Measurements from ENCODE around the gene ARG2. TPM values are rescaled to one million over a fixed set of nuclear protein-coding genes. Genes with fewer than 3 reads are reported as not detected.

Gene ARG2
- total RNA-seq, 3 donors from 2014 or later, result 2.9 to 5.2 (median 4.4) TPM

- no peaks in the 10 kb centered on the region for H3K4me1 ChIP-seq
- H3K27me3 ChIP-seq, result no peaks in the 10 kb centered on the region
- no peak overlapping the region for H3K4me3 ChIP-seq
- no peaks in the 10 kb centered on the region for H3K9me3 ChIP-seq
- intact Hi-C loops (cut with DNase I; ENCODE audit: low total_unique reads), result no loop called here
- no peak for TF ChIP-seq POLR2AphosphoS5 (IDR thresholded peaks at IDR 0.05)
- TF ChIP-seq POLR2A (IDR thresholded peaks at IDR 0.05), result no peak
- no peak for TF ChIP-seq CTCF (IDR thresholded peaks at IDR 0.05)
- no peak overlapping the region for H3K27ac ChIP-seq
- H3K36me3 ChIP-seq, result no peaks in the 10 kb centered on the region
- DNase-seq (ENCODE audit: low spot score in 2 of 2), result no peak
Observed at GRCh38 chr14:67653651-67654280, 34.0 kb downstream of the ARG2 start.

GRCh38 chr14:67663633-67664032, 43.9 kb downstream of the ARG2 start:
- Histone ChIP-seq H3K27ac (no peak overlapping the region), H3K27me3 (no peaks in the 10 kb centered on the region), H3K9me3 (no peaks in the 10 kb centered on the region), H3K36me3 (no peaks in the 10 kb centered on the region), H3K4me3 (no peak overlapping the region), H3K4me1 (no peaks in the 10 kb centered on the region)
- no peak for TF ChIP-seq CTCF (IDR thresholded peaks at IDR 0.05)
- no peak for TF ChIP-seq POLR2AphosphoS5 (IDR thresholded peaks at IDR 0.05)
- TF ChIP-seq POLR2A (IDR thresholded peaks at IDR 0.05), result no peak
- intact Hi-C loops (cut with DNase I; ENCODE audit: low total_unique reads), result no loop called here
- no peak for DNase-seq (ENCODE audit: low spot score in 2 of 2)

- no peak overlapping the region for H3K4me3 ChIP-seq
- H3K36me3 ChIP-seq, result no peaks in the 10 kb centered on the region
- TF ChIP-seq POLR2A (IDR thresholded peaks at IDR 0.05), result no peak
- no peak for TF ChIP-seq POLR2AphosphoS5 (IDR thresholded peaks at IDR 0.05)
- TF ChIP-seq CTCF (IDR thresholded peaks at IDR 0.05), result no peak
- H3K4me1 ChIP-seq, result no peaks in the 10 kb centered on the region
- no peaks in the 10 kb centered on the region for H3K9me3 ChIP-seq
- no peak for DNase-seq (ENCODE audit: low spot score in 2 of 2)
- intact Hi-C loops (cut with DNase I; ENCODE audit: low total_unique reads), result no loop called here
- H3K27ac ChIP-seq, result no peak overlapping the region
- no peaks in the 10 kb centered on the region for H3K27me3 ChIP-seq
Observed at GRCh38 chr14:67665868-67666267, 46.1 kb downstream of the ARG2 start.

GRCh38 chr14:67666750-67667449, 47.2 kb downstream of the ARG2 start:
- H3K27ac ChIP-seq, result no peak overlapping the region
- no peaks in the 10 kb centered on the region for H3K36me3 ChIP-seq
- no peak overlapping the region for H3K4me3 ChIP-seq
- TF ChIP-seq POLR2AphosphoS5 (IDR thresholded peaks at IDR 0.05) (no peak), CTCF (IDR thresholded peaks at IDR 0.05) (peak in 2 of 3 donors; percentile 53 to 62), POLR2A (IDR thresholded peaks at IDR 0.05) (no peak)
- H3K4me1 ChIP-seq, result no peaks in the 10 kb centered on the region
- no peak for DNase-seq (ENCODE audit: low spot score in 2 of 2)
- no peaks in the 10 kb centered on the region for H3K27me3 ChIP-seq
- intact Hi-C loops (cut with DNase I; ENCODE audit: low total_unique reads), result no loop called here
- no peaks in the 10 kb centered on the region for H3K9me3 ChIP-seq

- no peaks in the 10 kb centered on the region for H3K9me3 ChIP-seq
- H3K27me3 ChIP-seq, result no peaks in the 10 kb centered on the region
- H3K4me3 ChIP-seq, result no peak overlapping the region
- H3K27ac ChIP-seq, result no peak overlapping the region
- TF ChIP-seq POLR2AphosphoS5 (IDR thresholded peaks at IDR 0.05) (no peak), CTCF (IDR thresholded peaks at IDR 0.05) (no peak)
- intact Hi-C loops (cut with DNase I; ENCODE audit: low total_unique reads), result no loop called here
- no peaks in the 10 kb centered on the region for H3K36me3 ChIP-seq
- no peak for DNase-seq (ENCODE audit: low spot score in 2 of 2)
- peaks cover 0 to 14% of the 10 kb centered on the region in 2 donors for H3K4me1 ChIP-seq
Observed at GRCh38 chr14:67668559-67668958, 48.8 kb downstream of the ARG2 start.
